GM12801 (cell line): Measurements from ENCODE around the gene TRIM66.

Experiments used
- CTCF ChIP-seq: IDR thresholded peaks from one replicate; pipeline ENCODE4 v1.5.1; 2011; ENCODE audit warnings: control low read depth; ENCODE audit not compliant: insufficient read length; ENCODE audit errors: extremely low read depth

TRIM66 gene

GRCh38 chr11:8682303-8683114 lies at the start of gene TRIM66, which contains the start of gene RPL27A:
TSS of gene TRIM66 (minus strand) at chr11:8682665. CDS start at chr11:8672274, 10,391 bp downstream.
TSS of gene RPL27A (plus strand) at chr11:8682792. CDS start at chr11:8682814, 22 bp downstream.
- no peak for TF ChIP-seq CTCF

- no peak for TF ChIP-seq CTCF
These were observed 49.3 kb upstream of the TRIM66 start for GRCh38 chr11:8731647-8732323.

GRCh38 chr11:8730697-8731020 lies 48.2 kb upstream of the TRIM66 start:
- no peak for TF ChIP-seq CTCF

- TF ChIP-seq CTCF: no peak
These were observed 47.6 kb upstream of the TRIM66 start for GRCh38 chr11:8729837-8730696.

GRCh38 chr11:8729067-8729466 lies 46.6 kb upstream of the TRIM66 start:
- TF ChIP-seq CTCF: no peak

- no peak for TF ChIP-seq CTCF
These were observed 46.1 kb upstream of the TRIM66 start for GRCh38 chr11:8728563-8728962.

- no peak for TF ChIP-seq CTCF
These were observed 43.9 kb upstream of the TRIM66 start for GRCh38 chr11:8726395-8726794.
